Glomerular visceral epithelial cell (primary cell): Measurements from ENCODE around the gene XPR1.

Source experiments
- DNase-seq: peaks from one replicate; pipeline ENCODE4 v3.0.0-alpha.2; 2016; ENCODE audit errors: extremely low spot score

XPR1 gene

DNA sequence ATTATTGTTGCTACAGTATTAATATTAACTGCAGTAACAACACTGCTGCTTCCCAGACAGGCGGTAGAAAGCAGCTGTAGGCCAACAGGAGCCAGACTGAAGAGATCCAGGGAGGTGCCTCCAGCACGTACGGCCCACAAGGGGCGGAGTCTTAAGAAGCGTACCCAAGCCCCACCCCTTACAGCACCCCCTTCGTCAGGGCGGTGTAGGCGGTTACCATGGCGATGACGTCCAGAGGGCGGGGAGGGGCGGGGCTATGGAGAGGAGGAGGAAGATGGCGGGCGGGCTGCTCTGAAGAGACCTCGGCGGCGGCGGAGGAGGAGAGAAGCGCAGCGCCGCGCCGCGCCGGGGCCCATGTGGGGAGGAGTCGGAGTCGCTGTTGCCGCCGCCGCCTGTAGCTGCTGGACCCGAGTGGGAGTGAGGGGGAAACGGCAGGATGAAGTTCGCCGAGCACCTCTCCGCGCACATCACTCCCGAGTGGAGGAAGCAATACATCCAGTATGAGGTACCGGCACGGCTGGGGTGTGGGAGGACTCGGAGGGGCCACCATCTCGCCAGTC, at the start of gene XPR1:
Gene XPR1, plus strand, starts transcription at position 257 of the 560 bp plus-strand sequence. Its CDS starts 180 bp downstream, at position 437.
- DNase-seq, result peak; percentile 99

- no peak for DNase-seq
Measured at GRCh38 chr1:180584869-180585268, 47.0 kb upstream of the XPR1 start.

- no peak for DNase-seq
Measured at GRCh38 chr1:180585994-180586359, 45.8 kb upstream of the XPR1 start.

DNA sequence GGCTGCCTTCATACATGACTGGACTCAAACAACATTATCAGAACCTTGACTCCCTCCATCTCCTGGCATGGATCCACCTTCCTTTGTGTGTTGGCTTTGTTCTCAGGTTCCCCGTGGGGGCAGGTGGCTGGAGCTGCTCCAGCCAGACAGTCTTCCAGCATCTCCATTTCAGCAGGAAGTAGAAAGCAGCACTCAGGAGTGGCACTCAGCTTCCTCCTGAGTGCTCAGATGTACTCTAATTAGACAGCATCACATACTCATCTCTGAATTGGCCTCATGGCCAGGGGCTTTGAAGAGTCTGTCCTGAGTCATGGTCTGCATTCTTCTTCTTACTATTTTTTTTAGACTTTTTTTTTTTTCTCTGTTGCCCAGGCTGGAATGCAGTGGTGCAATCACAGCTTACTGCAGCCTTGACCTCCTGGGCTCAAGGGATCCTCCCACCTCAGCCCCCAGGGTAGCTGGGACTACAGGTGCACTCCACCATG, 45.1 kb upstream of the XPR1 start:
- DNase-seq, result peak; percentile 86

- no peak for DNase-seq
Measured at GRCh38 chr1:180588121-180588520, 43.7 kb upstream of the XPR1 start.

- no peak for DNase-seq
Measured at GRCh38 chr1:180590889-180591288, 40.9 kb upstream of the XPR1 start.

DNA sequence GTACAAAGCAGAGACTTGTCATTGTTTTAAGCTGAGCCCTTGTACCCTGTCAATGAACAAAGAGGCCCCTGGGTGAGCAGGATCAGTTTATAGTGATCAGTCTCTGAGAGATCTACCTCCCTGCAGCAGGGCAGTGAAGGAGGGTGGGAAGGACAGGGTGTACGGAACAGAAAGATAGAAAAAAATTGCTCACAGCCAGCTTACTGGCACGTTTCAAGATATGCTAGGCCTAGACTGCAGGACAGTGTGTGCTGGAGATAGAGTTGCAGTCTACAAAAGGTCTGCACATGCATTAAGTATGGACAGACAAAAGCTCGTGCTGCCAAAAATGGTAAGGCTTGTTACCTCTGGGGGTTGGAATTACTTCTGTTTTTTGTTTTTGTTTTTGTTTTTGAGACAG, 38.4 kb upstream of the XPR1 start:
- DNase-seq, result no peak

- no peak for DNase-seq
Measured at GRCh38 chr1:180594723-180595122, 37.1 kb upstream of the XPR1 start.

- DNase-seq, result no peak
Measured at GRCh38 chr1:180595966-180596365, 35.9 kb upstream of the XPR1 start.

DNA sequence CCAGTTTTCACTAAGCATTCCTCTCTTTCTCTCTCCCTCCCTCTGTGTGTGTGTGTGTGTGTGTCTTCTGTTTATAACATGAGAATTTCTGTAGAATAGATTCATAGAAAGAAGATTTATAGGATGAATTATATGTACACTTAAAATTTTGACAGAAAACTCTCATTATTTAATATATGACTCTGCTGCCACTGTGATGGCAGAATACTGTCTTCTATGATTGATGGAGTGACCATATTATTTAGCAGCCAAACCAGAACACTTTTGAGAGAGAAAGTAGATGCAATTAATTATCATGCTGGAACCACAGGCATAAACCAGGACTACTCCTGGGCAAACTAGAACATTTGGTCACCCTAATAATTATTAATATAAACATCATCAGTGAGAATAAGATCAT, 34.3 kb upstream of the XPR1 start:
- no peak for DNase-seq

DNA sequence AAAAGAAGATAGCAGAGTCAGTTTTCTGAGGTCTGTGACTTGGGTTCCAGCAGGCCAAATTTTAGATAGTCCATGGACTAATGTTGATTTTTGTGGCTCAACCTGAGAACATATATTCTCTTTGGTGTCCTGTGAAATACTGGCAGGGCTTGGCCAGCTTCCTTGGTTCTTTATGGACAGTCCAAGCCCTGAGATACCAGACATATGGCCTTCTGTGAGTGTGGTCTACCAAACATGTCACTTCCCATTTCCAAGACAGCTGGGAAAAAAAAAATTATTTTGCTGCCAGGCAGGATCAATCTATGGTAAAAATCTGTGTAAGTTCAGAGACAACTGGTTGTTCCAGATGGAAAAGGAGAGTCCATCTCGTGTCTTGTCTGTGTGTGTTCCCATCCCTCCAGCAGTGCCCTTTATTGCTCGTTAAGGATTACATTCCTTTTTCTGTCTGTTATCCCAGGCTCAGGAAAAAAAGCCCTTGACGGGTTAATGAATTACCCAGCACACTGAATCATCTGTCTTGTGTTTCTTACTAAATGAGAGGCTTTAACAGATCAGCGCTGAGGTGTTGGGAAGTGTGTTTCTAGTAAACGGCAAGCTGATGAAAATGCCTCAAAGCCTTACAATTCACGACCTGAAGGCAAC, 33.4 kb upstream of the XPR1 start:
- peak; percentile 93 for DNase-seq

- no peak for DNase-seq
Measured at GRCh38 chr1:180600343-180600742, 31.5 kb upstream of the XPR1 start.

GRCh38 chr1:180601512-180601911, 30.3 kb upstream of the XPR1 start:
- no peak for DNase-seq

GRCh38 chr1:180603223-180603849, 28.5 kb upstream of the XPR1 start:
- DNase-seq, result no peak

- DNase-seq, result no peak
Measured at GRCh38 chr1:180603850-180604226, 28.0 kb upstream of the XPR1 start.

GRCh38 chr1:180606155-180606554, 25.7 kb upstream of the XPR1 start:
- DNase-seq, result no peak

DNA sequence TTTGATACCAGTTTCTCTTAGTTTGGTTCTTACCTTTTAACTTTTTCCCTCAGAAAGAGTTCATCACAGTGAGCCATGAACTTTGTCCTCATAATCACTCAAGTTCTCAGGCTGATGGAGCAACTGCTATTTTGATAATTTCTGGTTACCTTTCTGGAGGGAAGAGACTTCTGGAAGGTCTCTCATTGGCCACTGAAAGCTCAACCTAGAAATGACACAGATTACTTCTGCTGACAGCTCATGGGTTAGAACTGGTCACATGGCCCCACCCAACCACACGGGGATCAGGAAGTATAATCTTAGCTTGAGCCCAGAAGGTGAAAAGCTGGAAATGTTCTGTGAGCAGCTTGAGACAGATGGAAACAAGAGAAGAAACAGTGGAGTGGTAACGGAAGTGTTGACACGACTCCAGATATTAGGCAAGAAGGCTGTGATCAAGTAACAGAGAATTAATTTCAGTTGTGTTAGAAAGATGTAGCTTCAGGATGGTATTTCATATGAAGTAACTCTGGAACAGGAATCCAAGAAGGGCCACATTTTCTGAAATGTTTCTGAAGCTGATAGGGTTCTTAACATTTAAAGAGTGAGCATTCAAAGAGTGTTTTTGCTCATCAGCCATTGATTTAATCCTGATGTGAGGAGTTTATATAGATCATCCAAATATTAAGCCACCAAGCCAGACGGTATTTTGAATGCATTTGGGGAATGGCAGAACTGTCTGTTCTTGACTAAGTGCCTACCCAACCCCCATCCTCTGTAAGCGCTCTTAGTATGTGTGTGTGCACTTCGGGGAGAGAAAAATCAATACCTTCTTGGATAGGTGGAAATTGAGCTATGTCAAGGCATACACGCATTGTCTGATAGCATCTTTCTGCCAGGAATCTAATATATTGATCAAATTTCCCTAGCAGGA, 21.9 kb upstream of the XPR1 start:
- no peak for DNase-seq

DNA sequence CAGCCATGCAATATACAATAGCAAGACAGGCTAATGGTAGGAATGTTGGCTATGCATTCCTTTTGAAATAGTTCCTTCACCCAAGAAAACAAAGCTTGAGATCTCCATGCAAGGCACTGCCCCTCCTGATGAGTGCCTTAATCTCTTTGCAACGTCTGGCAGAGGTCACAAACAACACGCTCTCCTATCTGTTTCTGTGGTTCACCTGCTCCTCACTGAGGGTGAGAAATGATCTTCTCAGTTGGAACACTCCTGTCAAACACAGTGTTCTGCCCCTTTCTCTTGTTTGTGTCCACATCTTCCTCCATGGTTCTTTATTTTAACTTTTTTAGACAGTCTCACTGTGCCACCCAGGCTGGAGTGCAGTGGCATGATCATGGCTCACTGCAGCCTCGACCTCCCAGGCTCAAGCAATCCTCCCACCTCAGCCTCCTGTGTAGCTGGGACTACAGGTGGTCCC, 21.2 kb upstream of the XPR1 start:
- DNase-seq, result no peak

DNA sequence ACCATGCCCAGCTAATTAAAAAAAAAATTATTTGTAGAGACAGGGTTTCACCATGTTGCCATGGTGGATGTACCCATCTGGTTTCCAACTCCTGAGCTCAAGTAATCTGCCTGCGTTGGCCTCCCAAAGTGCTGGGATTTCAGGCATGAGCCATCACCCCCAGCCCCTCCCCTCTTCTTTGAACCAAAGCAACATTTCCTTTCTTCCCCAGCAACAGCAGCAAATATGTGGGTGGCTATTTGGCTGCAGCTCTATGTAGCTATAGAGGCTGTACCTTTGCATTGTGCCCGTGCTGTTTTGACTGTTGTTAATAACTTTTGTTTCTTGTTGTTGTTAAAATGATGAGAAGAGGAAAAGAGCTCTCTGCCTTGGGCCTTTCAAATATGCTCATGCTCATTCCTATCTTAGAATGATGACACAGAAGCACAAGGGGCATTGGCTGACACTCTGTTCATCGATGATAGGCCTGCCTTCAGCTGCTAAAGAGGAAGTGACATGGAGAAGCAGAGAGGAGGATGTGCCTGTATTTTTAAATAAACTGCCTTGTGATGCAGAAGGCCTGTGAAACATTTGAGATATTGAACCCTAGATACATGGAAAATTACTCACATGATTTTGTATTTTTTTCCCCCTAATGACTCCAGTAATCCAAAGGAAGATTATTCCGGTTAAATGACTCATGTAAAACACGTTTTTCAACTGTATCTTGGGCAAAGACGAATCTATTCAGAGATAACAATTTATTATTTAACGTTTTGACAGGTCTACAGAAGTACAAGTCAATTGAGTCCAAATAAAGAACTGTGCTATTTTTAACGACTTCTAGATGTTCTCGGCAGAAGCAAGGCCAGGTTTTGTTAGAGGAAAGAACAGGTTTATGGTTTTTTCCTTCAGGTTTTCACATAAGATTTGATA, 20.5 kb upstream of the XPR1 start:
- no peak for DNase-seq

DNA sequence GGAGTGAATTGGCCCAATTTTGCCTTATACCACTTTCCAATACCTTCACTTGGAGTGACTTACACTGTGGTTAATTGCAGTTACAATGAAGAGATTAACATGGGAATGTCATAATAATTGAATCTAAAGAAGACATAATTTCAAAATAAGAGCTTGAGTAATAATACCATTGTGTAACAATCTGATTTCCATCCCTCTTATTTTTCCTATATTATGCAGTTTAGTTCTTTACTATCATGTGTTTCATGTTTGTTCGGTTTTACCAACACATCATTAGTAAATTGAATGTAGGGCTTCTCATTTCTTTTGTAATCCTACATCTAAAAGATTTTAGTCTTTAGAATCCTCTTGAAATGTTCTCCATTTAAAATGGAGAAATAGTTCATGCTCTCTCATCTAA, 19.2 kb upstream of the XPR1 start:
- no peak for DNase-seq

DNA sequence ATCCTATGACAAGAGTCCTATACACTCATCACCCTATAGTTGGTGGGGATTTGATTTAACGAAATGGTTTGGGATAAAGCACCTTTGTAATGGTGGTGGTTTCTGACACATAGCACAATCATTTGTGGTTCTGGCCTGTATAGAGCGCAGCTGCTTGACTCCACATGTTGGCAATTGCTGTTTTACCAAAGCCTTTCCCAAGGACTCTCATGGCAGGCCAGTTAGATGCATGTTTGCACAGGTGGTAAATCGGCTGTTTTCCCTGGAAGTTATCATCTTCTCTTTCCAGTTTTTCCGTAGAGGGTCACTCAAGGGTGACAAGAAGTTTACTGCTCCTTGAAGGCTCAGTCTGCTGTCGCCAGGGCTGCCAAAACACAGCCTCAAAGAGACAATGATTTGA, 17.1 kb upstream of the XPR1 start:
- no peak for DNase-seq
